DLD1 (cell line): ENCODE results near the gene ATP8B4.

ENCODE experiments used
- in situ Hi-C: cut with HindIII; loops from 2 replicates; pipeline ENCODE4 v1.10.0; 2017; ENCODE audit warnings: low sequenced_read_pairs

The ATP8B4 gene

GRCh38 chr15:49901996-49902684 is 216.9 kb downstream of the ATP8B4 start:
- in situ Hi-C loops, result no loop called here

DNA sequence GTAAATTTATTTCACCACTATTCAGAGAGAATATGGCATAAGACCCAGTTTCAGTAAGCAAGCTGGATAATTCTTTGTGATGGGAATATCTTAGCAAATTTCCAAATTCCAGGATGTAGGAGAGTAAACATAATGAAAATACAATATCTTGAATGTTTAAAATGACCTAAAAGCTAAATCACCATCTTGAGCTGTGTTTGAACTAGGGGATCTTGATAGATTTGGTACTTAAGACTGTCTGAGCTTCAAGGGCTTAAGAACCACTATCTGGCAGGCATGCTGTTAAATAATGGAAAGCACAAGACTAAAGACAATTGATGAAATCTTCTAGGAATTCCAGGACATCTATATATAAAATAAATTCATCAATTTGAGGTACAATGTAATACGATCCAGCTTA is 217.7 kb downstream of the ATP8B4 start:
- in situ Hi-C loops, result no loop called here

GRCh38 chr15:49900903-49901235 is 218.2 kb downstream of the ATP8B4 start:
- in situ Hi-C loops, result no loop called here

- in situ Hi-C loops, result no loop called here
Observed at GRCh38 chr15:49900006-49900902, 218.8 kb downstream of the ATP8B4 start.

DNA sequence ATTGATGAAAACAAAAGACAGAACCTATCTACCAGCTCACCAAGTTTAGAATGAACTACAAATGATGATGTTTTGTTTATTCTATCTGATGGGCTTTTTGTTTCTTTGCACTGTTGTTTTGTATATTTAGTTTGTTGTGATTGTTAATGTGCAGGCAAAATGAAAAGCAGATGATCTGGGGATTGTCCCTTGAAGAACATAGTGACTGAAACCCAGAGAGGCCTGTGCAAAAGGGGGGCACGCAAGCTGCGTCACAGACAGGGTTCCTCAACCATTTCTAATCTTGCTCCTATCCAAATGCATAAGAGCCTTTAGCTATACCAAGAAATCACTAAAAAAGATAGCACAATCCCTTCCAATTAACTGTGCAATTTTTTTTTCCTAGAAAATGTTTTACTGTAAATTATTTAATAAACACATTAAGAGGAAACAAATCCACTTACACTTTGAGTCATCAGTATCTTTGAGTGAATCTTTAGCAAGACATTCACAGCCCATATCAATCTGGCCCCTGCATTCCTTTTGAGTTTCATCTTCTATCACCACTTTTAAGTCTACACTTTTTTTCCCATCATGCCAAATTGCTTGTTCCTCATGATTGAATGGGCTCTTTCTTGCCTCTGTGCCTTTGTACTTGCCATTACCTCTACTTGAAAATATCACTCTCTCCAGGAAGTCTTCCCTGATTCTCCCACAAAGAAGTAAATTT is 220.3 kb downstream of the ATP8B4 start:
- in situ Hi-C loops, result no loop called here

DNA sequence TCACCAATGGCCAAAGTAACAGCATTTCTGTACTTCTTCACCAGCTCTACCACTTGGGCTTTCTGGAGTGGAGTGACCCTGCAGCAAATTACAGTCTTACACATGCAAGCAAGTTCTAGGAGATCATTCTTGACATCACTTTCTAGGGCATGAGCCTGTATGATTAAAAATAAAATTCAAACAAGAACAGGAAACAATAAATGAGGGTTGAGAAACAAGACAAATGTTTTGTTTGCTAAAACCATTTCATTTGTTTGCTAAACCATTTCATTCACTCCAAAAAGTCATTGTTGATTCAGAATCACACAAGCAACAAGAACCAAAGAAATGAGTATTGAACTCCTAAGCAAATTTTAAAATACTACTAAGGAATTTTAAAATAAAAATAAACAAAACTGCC is 220.9 kb downstream of the ATP8B4 start:
- in situ Hi-C loops, result no loop called here

- in situ Hi-C loops, result no loop called here
Observed at GRCh38 chr15:49895347-49896223, 223.4 kb downstream of the ATP8B4 start.

DNA sequence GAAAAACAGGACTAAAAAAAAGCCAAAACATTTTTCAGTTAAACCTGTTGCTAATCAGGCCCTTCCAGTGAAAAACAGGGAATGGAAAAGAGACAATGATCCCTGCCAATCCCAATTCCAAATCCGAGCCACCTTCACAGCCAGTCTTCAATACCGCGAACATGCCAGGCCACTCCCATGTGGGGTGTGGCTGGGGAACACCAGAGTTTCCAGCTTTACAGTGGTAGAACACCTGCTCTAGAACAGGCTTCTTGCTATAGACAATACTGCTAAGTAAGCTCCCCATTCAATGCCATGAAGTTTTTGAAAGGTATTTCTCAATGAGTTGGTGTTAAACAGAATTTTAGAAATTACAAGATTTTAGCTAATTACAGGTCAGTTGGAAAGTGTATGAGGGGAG is 228.3 kb downstream of the ATP8B4 start:
- in situ Hi-C loops, result no loop called here

DNA sequence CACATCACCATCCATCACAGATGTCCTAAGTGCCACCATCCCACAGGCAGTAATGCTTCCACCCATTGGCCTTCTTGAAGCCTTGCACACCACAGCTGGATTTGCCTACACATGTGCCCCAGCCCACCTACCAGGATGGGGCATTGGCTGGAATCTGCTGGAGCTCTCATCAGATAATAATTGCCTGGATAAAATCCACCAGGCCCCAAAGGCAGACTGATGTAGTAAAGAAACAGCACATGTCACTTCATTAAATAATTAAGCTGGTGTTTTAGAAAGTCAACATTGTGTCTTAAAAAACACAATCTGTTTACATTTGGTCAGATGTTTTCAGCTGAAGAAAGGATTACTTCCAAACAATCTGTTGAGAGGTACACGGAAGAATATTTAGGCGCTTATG is 229.5 kb downstream of the ATP8B4 start:
- in situ Hi-C loops, result no loop called here

DNA sequence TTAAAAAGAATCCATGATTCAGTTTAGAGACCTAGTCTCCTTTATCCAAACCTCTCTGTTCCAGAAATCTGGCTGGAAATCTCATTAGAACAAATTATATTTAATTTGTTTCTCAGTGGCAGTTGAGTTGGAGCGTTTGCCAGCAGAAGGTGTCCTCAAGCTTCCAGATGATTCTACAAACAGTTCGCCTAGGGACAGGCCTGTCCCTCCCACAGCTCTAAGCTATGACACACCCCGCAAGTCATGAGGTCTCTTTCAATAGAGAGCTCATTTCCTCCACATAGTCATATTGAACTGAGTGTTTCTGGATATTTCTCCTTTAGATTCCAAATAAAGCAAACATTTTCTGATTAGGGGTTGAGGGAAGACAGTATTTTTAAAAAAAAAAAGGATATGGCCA is 230.3 kb downstream of the ATP8B4 start:
- in situ Hi-C loops, result no loop called here

GRCh38 chr15:49888323-49888693 is 230.7 kb downstream of the ATP8B4 start:
- in situ Hi-C loops, result no loop called here

- in situ Hi-C loops, result no loop called here
Observed at GRCh38 chr15:49887659-49888322, 231.2 kb downstream of the ATP8B4 start.

DNA sequence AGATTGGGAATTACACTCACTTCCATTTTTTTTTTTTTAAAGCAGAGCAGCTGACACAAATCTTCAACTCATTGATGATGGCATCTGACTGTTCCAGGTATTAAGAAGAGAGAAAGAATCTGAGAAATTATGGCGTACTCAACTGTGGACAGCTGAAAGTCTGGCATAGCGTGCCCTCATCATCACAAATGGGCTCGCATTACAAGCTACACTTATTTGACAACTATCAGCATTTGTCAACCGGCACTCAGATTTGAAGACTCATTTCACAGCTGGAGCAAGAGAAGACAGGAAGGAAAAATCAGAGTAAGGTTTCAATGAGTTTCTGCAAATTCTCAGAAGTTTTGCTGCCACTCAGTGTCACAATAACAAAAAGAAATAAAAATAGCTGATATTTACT is 235.9 kb downstream of the ATP8B4 start:
- in situ Hi-C loops, result no loop called here

GRCh38 chr15:49881866-49882265 is 237.2 kb downstream of the ATP8B4 start:
- in situ Hi-C loops, result no loop called here

DNA sequence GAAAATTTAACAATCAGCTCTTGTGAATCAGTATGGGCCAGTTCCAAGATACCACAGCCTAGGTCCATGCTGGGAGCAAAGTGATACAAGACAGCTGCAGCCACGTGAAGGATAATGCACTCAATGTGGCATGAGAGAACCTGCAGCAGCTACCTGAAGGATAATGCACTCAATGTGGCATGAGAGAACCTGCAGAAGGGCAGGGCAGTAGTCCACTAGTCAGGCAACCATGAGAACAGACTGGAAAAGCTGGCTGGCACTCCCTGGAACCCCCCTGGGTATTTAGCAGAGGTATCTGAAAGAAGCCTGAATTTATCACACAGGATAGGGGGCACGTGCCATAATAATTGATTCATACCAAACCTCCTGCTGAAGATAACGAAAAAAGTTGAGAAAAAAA is 237.6 kb downstream of the ATP8B4 start:
- in situ Hi-C loops, result no loop called here

DNA sequence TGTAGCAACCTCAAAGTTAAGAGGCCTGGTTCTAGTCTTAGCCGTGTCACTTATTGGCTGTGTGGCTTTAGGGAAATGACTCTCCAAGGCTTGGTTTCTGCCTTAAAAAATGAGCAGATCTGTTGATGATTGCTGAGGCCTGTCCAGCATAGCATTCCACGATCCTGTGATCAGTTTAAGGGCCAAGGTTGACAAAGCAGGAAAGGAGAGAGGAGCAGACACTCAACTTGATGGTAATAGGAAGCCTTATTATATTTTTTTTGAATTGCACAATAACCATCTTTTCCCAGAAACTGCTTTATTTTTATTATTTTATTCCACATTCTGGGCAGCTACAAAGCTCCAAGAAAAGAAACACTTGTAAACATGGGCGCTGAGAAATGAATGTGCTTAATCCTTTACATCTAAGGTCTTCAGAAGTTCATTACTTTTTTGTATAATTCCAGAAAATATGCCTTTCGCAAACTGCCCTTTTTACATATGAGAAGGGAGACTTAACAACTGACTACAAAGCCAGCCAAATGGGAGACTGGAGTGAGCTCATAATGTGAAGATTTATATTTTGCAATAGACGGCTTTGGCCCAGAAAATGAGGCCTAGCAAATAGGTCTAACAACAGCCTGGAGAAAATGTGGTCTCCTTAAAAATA is 241.0 kb downstream of the ATP8B4 start:
- in situ Hi-C loops, result no loop called here

DNA sequence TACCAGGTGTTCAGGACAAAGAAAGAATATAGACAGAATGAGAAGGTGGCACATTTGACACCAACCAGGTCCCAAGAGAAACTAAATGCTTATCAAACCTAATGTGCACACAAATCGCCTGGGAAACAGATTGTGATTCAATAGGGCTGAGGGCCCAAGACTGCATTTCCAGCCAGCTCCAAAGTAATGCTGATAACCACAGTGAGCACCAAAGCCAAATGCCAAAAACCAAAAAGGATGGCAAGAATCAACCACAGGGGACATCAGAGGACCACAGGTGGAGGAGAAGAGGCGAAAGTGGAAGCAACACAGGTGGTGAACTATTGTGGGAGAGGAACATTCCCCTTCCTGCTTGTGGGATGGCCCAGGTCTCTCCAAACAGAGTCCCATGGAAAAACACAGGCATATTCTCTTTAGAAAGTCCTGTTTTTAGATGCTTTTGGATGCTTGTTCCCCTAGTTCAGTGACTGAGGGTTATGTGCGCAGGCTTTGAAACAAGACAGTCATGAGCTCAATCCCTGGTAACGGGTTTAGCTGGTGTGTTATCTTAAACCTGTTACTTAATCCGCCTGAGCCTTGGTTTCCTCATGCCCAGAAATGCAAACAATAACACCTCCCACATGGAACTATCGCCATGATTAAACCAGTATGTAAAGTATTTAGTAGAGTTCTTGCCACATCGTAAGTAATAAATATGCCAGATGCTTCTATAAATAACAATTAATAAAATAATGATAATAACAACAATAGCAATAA is 241.7 kb downstream of the ATP8B4 start:
- in situ Hi-C loops, result no loop called here

DNA sequence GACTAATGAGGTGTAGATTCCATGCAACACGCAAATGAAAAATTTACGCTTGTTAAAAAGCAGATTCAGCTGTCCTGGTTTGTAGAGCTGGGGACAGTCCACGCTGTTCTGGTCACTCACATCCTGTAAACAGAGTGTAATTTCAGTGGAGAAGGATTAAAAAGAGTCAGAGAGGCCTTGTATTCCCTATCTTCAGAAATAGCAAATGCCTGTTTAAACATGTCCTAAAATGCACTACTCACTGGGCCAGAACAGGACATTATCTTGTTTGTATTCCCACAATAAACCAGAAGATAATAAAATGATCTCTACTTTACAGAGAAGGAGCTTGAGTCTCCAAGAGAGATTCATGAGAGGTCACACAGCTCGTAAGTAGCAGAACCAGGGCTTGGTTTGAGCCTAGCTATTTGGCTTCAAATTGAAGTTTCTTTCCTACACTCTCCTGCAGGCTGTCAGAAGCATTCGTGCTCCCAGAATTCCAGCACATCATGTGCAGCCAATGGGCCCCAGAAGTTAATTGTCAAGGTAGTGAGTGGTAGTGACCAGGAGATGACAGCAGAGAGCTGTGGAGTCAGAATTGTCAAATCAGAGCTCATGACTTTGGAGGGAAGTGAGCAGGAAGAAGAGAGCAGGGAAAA is 242.5 kb downstream of the ATP8B4 start:
- in situ Hi-C loops, result no loop called here

GRCh38 chr15:49875392-49875791 is 243.6 kb downstream of the ATP8B4 start:
- in situ Hi-C loops, result no loop called here
